GM12873 (cell line): ENCODE measurements around the gene TEX29.

Experiments used
- TF ChIP-seq, protein P1 (sequence below): IDR thresholded peaks from 2 replicates; pipeline ENCODE4 v1.5.1; 2012; ENCODE audit warnings: low read depth, mild to moderate bottlenecking, moderate library complexity, low read length, control low read depth; ENCODE audit not compliant: insufficient read depth; ENCODE audit errors: missing control alignments

The TEX29 gene

DNA sequence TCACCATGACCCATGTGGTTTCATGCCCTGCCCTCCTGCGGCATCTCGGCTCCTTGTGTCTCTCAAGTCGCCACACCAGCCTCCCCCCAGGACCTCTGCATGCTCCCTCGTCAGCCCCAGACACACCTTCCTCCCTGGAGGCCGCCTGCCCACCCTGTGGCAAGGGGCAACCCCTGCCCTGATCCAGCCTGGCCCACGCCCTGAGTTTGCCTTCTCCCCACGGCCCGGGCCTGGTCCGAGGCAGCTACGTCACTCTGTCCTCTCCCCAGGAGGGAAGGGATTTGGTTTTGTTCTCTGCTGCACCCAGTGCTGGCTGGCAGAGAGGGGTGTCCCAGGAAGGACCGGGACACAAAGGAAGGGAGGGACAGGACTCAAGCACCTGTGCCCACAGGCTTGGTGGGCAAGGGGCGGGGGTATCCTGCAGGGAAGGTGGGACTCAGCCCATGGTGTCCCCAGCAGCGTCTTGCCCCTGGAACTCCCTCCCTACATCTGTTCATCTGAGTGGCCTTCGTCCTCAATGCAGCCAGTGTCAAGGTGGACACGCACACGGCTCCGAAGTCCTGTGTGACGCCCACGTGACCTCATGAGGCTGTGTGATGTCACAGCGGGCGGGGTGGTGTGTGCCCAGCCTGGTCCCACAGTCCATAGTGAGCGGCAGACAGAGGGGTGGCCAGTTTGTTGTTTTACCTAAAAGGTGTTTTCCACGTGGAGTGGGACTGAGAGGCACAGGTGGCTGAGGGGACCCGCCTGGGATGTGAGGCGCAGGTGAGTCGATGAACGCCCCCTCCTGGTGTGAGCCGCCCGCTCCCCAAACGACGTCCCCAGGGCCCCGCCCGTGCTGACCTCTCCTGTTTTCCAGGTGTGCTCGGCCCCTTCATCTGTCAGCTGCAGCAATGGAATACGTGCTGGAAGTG lies at the start of gene TEX29:
Gene TEX29, plus strand, starts transcription at position 645 of the 914 bp plus-strand sequence. Its CDS starts 249 bp downstream, at position 894.
- TF ChIP-seq, protein P1, sequence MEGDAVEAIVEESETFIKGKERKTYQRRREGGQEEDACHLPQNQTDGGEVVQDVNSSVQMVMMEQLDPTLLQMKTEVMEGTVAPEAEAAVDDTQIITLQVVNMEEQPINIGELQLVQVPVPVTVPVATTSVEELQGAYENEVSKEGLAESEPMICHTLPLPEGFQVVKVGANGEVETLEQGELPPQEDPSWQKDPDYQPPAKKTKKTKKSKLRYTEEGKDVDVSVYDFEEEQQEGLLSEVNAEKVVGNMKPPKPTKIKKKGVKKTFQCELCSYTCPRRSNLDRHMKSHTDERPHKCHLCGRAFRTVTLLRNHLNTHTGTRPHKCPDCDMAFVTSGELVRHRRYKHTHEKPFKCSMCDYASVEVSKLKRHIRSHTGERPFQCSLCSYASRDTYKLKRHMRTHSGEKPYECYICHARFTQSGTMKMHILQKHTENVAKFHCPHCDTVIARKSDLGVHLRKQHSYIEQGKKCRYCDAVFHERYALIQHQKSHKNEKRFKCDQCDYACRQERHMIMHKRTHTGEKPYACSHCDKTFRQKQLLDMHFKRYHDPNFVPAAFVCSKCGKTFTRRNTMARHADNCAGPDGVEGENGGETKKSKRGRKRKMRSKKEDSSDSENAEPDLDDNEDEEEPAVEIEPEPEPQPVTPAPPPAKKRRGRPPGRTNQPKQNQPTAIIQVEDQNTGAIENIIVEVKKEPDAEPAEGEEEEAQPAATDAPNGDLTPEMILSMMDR = no peak

DNA sequence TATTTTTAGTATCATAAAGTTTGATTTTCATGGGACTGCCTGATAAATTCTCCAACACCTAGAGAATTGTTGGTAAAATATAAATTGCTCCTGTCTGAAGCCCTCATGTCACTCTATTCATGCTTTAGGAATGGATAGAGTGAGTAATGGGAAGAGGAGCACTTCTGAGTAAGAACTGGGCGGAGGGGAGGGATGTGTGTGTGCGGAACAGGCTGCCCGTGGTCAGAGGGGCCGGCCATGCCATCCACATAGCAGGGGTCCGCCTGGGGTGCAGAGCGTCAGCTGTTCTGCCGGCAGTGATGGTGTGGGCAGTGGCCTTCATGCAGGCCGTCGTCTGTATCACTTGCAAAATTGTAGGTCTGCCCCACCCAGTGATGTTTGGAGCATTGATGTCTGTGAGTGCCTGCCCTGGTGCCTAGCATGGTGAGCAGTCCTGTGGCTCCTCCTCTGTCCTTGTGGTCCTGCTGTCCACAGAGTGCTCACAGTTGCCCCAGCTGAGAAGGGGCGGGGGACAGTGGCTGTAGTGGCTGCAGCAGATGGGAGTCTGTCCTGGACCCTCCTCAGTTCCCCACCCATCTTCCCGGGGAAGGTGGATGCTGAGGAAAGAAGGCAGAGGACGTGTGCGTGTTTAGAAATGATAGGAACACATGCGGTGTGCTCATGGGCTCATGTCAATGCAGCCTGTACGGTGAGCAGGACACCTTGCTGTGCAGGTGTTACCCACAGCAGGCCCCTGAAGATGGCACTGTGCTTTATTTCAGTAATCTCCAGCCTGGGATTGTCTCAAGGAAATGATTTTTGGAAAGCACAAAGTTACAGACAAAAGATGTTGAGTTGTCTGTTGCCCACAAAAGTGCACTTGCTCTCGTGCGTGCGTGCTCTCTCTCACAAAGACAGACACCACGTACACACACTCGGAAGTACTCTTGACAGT lies 49.4 kb upstream of the TEX29 start:
- TF ChIP-seq, protein P1 = no peak

DNA sequence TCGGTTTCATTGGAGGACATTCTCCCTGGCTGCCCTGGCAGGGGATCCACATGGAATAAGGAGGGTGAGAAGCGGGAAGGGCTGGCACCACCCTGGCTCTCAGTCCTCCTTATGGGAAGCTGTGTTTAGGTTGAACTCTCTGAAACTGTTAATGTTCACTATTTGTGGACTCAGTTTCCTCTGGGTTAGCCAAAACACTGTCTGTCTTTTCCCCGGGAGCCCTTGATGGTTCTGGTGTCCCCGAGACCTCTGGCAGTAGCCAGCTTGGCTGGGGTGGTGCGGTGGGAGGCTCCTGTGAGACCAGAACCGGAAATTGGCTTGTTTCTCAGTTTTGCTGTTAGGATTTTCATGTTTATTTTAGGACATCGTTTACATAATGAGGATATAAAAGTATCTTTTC lies 48.3 kb upstream of the TEX29 start:
- TF ChIP-seq, protein P1 = no peak

DNA sequence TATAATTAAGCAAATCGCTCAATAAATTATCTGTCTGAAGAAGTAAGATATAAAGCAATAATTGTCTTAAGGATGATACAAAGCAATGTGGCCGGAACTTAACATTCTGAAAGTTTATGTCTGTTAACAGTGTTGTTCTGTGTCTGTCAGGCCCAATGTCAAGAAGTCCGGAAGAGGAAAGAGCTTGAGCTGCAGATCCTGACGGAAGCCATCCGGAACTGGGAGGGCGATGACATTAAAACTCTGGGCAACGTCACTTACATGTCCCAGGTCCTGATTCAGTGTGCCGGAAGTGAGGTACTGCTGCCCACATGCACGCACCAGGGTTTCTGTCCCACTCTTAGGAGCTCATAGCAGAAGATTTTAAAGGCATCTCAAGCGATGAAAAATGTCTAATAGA lies 45.1 kb upstream of the TEX29 start:
- TF ChIP-seq, protein P1 = no peak

DNA sequence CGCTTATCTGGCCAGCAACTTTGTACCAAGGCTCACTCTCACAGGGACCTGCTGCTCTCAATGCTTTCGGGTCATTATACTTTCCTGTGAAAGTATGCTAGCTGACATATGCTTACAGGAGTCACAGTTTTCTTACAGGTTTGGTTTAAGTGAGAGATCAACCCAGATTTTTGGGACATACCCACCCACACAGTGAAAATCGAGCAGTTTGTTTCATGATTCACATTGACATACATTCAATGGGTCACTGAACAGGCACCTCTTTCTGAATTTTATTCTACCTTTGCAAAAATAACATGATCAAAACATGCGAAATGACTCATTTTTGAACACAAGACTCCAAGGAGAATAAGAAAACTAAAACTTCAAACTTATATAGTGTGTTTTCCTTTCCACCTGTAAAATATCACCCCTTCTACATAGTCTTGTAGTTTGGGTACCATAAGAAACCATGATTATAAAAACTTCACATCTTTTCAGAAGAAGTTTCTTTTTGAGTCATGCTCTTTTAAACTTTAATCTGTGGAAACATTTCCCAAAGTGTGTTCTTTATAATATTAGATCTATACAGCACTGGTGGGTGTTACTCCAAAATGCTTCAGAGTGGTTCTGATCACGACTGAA lies 44.3 kb upstream of the TEX29 start:
- TF ChIP-seq, protein P1 = no peak

DNA sequence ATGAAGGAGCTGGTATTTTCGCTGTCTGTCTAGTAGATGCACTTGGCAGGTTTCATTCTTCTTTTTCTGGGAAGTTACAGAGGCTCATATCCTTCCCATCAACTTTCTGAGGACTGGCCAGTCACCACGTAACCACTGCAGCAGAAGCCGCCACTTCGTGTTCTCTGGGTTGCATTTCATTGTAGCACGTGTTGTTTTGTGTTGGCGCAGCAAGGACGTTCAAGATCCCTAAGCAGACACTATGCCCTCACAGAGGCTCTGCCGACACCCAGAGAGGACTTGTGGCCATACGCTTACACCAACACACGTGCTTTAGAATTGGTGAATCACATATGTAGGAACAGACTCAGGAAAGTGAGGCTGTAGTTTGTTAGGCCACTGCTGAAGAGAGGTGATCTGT lies 42.2 kb upstream of the TEX29 start:
- TF ChIP-seq, protein P1 = no peak
